Measurements from ENCODE around the gene PALMD. TPM values are rescaled to one million over a fixed set of nuclear protein-coding genes. Genes with fewer than 3 reads are reported as not detected.

Gene PALMD
- total RNA-seq, 3 donors from 2014 or later (not counting 1 experiment from before 2014, with no cell fraction given): not detected

DNA sequence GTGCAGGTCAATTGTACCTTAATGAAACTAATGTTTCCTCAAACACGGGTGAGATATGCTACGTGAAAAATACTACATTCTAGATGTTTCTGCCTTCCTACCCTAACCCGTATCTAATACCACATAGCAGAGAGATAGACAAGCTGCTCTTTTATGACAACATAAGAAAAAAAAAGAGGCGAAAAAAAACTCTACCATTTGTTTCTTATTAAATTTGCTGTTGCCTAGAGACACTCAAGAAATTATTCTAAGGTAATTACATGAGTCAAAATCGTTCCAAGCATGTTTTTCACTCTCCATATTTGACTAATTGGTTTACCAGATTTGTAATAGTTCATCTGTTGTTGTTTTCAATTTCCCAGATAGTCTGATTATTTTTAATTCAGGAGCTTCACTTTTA, 27.4 kb downstream of the PALMD start:
- WGBS (ENCODE audit: insufficient coverage): 88% methylated on average over 3 of the region's 5 CpGs
- Mint-ChIP-seq H3K4me1 (no peaks in the 10 kb centered on the region), H3K9me3 (no peaks in the 10 kb centered on the region), H3K36me3 (no peaks in the 10 kb centered on the region), H3K27me3 (ENCODE audit: low read depth in 2 of 2) (peaks cover 15 to 53% of the 10 kb centered on the region in 2 donors), H3K4me3 (no peak overlapping the region), H3K27ac (no peak overlapping the region)
- Histone ChIP-seq H3K9me3 (ENCODE audit: control insufficient read depth, insufficient read depth, low read length) (no peaks in the 10 kb centered on the region), H3K4me3 (ENCODE audit: low read length) (no peak overlapping the region), H3K36me3 (ENCODE audit: control insufficient read depth, insufficient read depth, low read length) (no peaks in the 10 kb centered on the region), H3K4me1 (ENCODE audit: control insufficient read depth, insufficient read depth, low read length) (no peaks in the 10 kb centered on the region), H3K27me3 (ENCODE audit: control insufficient read depth, insufficient read depth, low read length) (peaks cover 3% of the 10 kb centered on the region), H3K27ac (ENCODE audit: low read length) (no peak overlapping the region)
- no peak for ATAC-seq
- TF ChIP-seq, protein P1, sequence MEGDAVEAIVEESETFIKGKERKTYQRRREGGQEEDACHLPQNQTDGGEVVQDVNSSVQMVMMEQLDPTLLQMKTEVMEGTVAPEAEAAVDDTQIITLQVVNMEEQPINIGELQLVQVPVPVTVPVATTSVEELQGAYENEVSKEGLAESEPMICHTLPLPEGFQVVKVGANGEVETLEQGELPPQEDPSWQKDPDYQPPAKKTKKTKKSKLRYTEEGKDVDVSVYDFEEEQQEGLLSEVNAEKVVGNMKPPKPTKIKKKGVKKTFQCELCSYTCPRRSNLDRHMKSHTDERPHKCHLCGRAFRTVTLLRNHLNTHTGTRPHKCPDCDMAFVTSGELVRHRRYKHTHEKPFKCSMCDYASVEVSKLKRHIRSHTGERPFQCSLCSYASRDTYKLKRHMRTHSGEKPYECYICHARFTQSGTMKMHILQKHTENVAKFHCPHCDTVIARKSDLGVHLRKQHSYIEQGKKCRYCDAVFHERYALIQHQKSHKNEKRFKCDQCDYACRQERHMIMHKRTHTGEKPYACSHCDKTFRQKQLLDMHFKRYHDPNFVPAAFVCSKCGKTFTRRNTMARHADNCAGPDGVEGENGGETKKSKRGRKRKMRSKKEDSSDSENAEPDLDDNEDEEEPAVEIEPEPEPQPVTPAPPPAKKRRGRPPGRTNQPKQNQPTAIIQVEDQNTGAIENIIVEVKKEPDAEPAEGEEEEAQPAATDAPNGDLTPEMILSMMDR (IDR thresholded peaks at IDR 0.05): no peak
- intact Hi-C loops (cut with micrococcal nuclease): no loop called here
- DNase-seq: no peak

DNA sequence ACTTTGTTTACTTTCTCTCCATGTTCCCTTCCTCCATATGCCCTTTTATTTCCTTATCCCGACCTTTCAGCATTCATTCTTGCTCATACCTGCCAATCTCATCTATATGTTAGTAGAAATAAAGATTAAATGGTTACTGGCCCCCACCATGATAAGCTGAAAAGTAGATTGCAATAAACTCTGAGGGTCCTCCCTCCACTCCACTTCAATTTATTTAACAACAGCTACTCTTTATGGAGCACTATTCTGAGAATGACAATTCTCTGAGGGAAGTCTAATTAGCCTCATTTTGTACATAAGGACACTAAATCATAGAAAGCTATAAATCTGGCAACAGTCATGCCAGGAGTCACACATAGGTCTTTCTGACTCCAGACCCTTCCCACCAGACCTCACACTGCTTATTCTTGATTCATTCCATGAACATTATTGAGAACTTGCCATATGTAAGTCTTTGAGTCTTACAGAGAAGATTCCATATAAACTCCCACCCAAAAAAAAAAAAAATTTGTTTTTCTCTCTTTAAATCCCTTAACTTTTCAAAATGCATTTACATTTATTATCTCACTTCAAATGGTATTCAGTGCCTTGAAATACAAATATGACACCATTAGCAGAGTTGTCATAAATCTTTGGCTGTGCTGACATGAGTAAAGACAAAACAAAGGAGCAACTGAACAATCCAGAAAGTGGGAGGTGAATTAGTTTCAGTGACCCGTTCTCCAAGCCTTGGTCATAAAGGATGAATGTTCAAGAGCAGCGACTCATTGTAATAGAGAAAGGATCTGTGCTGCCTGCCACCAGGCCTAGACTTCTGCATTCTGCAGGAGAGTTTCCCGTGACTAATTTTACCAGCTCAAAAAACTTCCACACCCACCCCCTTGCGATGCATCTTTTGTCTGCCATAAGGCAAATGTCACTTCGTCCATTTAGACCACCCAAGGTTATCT, 28.5 kb downstream of the PALMD start:
- no peaks in the 10 kb centered on the region for H3K36me3 Mint-ChIP-seq
- DNase-seq: no peak
- Histone ChIP-seq H3K27me3 (ENCODE audit: control insufficient read depth, insufficient read depth, low read length) (peaks cover 3% of the 10 kb centered on the region), H3K4me1 (ENCODE audit: control insufficient read depth, insufficient read depth, low read length) (no peaks in the 10 kb centered on the region), H3K4me3 (ENCODE audit: low read length) (no peak overlapping the region), H3K9me3 (ENCODE audit: control insufficient read depth, insufficient read depth, low read length) (no peaks in the 10 kb centered on the region), H3K36me3 (ENCODE audit: control insufficient read depth, insufficient read depth, low read length) (no peaks in the 10 kb centered on the region), H3K27ac (ENCODE audit: low read length) (no peak overlapping the region)
- no peaks in the 10 kb centered on the region for H3K4me1 Mint-ChIP-seq
- intact Hi-C loops (cut with micrococcal nuclease): no loop called here
- H3K4me3 Mint-ChIP-seq: no peak overlapping the region
- peaks cover 12 to 50% of the 10 kb centered on the region in 2 donors for H3K27me3 Mint-ChIP-seq (ENCODE audit: low read depth in 2 of 2)
- no peak for ATAC-seq
- H3K9me3 Mint-ChIP-seq: no peaks in the 10 kb centered on the region
- TF ChIP-seq, protein P1 (IDR thresholded peaks at IDR 0.05): no peak
- H3K27ac Mint-ChIP-seq: no peak overlapping the region
- 85% methylated on average over 4 of the region's 6 CpGs for WGBS (ENCODE audit: insufficient coverage)

DNA sequence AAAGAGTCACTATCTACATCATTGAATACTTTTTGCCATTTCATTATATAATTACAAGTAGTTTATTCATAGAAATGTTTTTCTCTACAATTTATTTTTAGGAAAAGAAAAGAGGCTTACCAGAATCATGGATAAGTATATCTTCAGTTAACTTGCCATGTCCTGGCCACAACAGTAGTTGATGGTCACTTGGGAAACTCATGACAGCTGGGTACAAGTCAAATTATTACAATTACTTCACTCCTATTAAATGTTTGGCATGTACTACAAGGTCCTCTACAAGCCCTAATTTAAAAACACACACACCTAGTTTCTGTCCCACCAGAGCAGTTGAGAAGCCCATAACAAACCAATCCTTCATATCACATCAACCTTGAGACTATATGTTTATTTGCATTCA, 29.4 kb downstream of the PALMD start:
- H3K4me1 ChIP-seq (ENCODE audit: control insufficient read depth, insufficient read depth, low read length): no peaks in the 10 kb centered on the region
- Mint-ChIP-seq H3K27ac (no peak overlapping the region), H3K27me3 (ENCODE audit: low read depth in 2 of 2) (peaks cover 12 to 41% of the 10 kb centered on the region in 2 donors), H3K4me3 (no peak overlapping the region), H3K9me3 (no peaks in the 10 kb centered on the region), H3K4me1 (no peaks in the 10 kb centered on the region), H3K36me3 (no peaks in the 10 kb centered on the region)
- TF ChIP-seq, protein P1 (IDR thresholded peaks at IDR 0.05): no peak
- H3K4me3 ChIP-seq (ENCODE audit: low read length): no peak overlapping the region
- ATAC-seq: no peak
- H3K36me3 ChIP-seq (ENCODE audit: control insufficient read depth, insufficient read depth, low read length): no peaks in the 10 kb centered on the region
- H3K9me3 ChIP-seq (ENCODE audit: control insufficient read depth, insufficient read depth, low read length): no peaks in the 10 kb centered on the region
- intact Hi-C loops (cut with micrococcal nuclease): no loop called here
- peaks cover 3% of the 10 kb centered on the region for H3K27me3 ChIP-seq (ENCODE audit: control insufficient read depth, insufficient read depth, low read length)
- no peak overlapping the region for H3K27ac ChIP-seq (ENCODE audit: low read length)
- DNase-seq: no peak
